Fibroblast of lung (primary cell): ENCODE data around the gene DEPDC5. TPM values are rescaled to one million over a fixed set of nuclear protein-coding genes. Genes with fewer than 3 reads are reported as not detected.

ENCODE experiments used
- DNase-seq, 2 donors: peaks; one replicate each; pipeline versions ENCODE4 v3.0.0 to v3.0.0-alpha.2; 2010; ENCODE audit warnings: low read depth in 2 of 2
- H2AFZ ChIP-seq: 2 replicates; pipeline ENCODE4 v1.5.1; 2012; ENCODE audit warnings: low read length, control low read depth, inconsistent platforms
- H3K27ac ChIP-seq: 2 replicates; pipeline ENCODE4 v1.5.1; 2011; ENCODE audit warnings: low read length, control low read depth; ENCODE audit not compliant: insufficient read depth
- H3K27me3 ChIP-seq: 2 replicates; pipeline ENCODE4 v1.5.1; 2011; ENCODE audit warnings: mild to moderate bottlenecking, low read length; ENCODE audit not compliant: control insufficient read depth, insufficient read depth
- H3K36me3 ChIP-seq: 2 replicates; pipeline ENCODE4 v1.5.1; 2011; ENCODE audit warnings: low read length; ENCODE audit not compliant: control insufficient read depth, insufficient read depth
- H3K4me1 ChIP-seq: 2 replicates; pipeline ENCODE4 v1.5.1; 2011; ENCODE audit warnings: low read length; ENCODE audit not compliant: control insufficient read depth, insufficient read depth; ENCODE audit errors: extremely low read depth
- H3K4me2 ChIP-seq: 2 replicates; pipeline ENCODE4 v1.5.1; 2011; ENCODE audit warnings: low read length, control low read depth; ENCODE audit not compliant: insufficient read depth; ENCODE audit errors: extremely low read depth
- H3K4me3 ChIP-seq, 4 experiments: fragments of 200-600 bp in 1 of 4; sonication (generic) in 1 of 4; replicated peaks in 1 of 4; 2 replicates each; pipeline ENCODE4 v1.5.1; 2011 to 2016; ENCODE audit warnings: low read length in 4 of 4, low read depth in 3 of 4, mild to moderate bottlenecking in 3 of 4, control low read depth in 2 of 4, inconsistent platforms in 1 of 4, mixed read lengths in 1 of 4; ENCODE audit not compliant: insufficient read depth in 1 of 4; ENCODE audit errors: control extremely low read depth in 1 of 4
- H3K79me2 ChIP-seq: 2 replicates; pipeline ENCODE4 v1.5.1; 2012; ENCODE audit warnings: mild to moderate bottlenecking, low read length, inconsistent platforms; ENCODE audit not compliant: control insufficient read depth, insufficient read depth
- H3K9ac ChIP-seq: 2 replicates; pipeline ENCODE4 v1.5.1; 2011; ENCODE audit warnings: mild to moderate bottlenecking, low read length, control low read depth; ENCODE audit not compliant: insufficient read depth
- H3K9me3 ChIP-seq: 2 replicates; pipeline ENCODE4 v1.5.1; 2012; ENCODE audit warnings: low read depth, low read length; ENCODE audit not compliant: control insufficient read depth, insufficient read depth
- H4K20me1 ChIP-seq: 2 replicates; pipeline ENCODE4 v1.5.1; 2011; ENCODE audit warnings: low read length; ENCODE audit not compliant: control insufficient read depth, insufficient read depth; ENCODE audit errors: extremely low read depth
- CTCF ChIP-seq, 2 donors: IDR thresholded peaks in 1 of 2; conservative IDR thresholded peaks in 1 of 2; 1 replicate in 1 of 2; 2 replicates in 1 of 2; pipeline ENCODE4 v1.5.1; 2011 to 2012; ENCODE audit warnings: low read length in 2 of 2, control low read depth in 1 of 2, inconsistent platforms in 1 of 2, low read depth in 1 of 2, mild to moderate bottlenecking in 1 of 2
- EZH2 ChIP-seq: IDR thresholded peaks from 2 replicates; pipeline ENCODE4 v1.5.1; 2012; ENCODE audit warnings: low read length, control low read depth, mild to moderate bottlenecking; ENCODE audit errors: missing control alignments
- polyA plus RNA-seq, 2 donors: library from polyadenylated mRNA; depleted of rRNA in 1 of 2; stranded (reverse) in 1 of 2; unstranded in 1 of 2; fragments of >200 nt; gene quantifications; 2 replicates each; pipeline ENCODE4 v1.2.1, GENCODE V29; 2011 to 2012; ENCODE audit warnings: missing spikeins in 1 of 2
- total RNA-seq: library from RNA; depleted of rRNA; stranded (reverse); fragments of >200 nt; gene quantifications from 2 replicates; pipeline ENCODE4 v1.2.1, GENCODE V29; 2014

DEPDC5 gene
- total and polyA plus RNA-seq, 2 donors (not counting 1 experiment from before 2014, with no cell fraction given): 10.4 to 10.7 TPM

GRCh38 chr22:31752096-31752847 is 1.5 kb upstream of the DEPDC5 start:
- no peaks in the 10 kb centered on the region for H4K20me1 ChIP-seq
- no peak for DNase-seq
- H3K27me3 ChIP-seq: no peaks in the 10 kb centered on the region
- H3K4me2 ChIP-seq: no peak overlapping the region
- H3K36me3 ChIP-seq: no peaks in the 10 kb centered on the region
- H3K9ac ChIP-seq: no peak overlapping the region
- peak overlapping the region; percentile 63 for H2AFZ ChIP-seq
- TF ChIP-seq EZH2 (no peak), CTCF (conservative IDR thresholded peaks at IDR 0.05 in 1 of 2, IDR thresholded peaks at IDR 0.05 in 1 of 2; ENCODE audit: low read depth in 1 of 2, low read length in 2 of 2) (no peak)
- no peaks in the 10 kb centered on the region for H3K9me3 ChIP-seq
- H3K4me3 ChIP-seq: no peak overlapping the region
- peaks cover 17% of the 10 kb centered on the region for H3K4me1 ChIP-seq
- peaks cover 27% of the 10 kb centered on the region for H3K79me2 ChIP-seq
- no peak overlapping the region for H3K27ac ChIP-seq

- H3K4me1 ChIP-seq: peaks cover 17% of the 10 kb centered on the region
- DNase-seq: no peak
- H3K9ac ChIP-seq: peak overlapping the region; percentile 75
- no peaks in the 10 kb centered on the region for H3K36me3 ChIP-seq
- peak overlapping the region; percentile 99 for H3K4me2 ChIP-seq
- peak overlapping the region; percentile 27 to 93 (median 68) for H3K4me3 ChIP-seq
- no peaks in the 10 kb centered on the region for H3K9me3 ChIP-seq
- no peaks in the 10 kb centered on the region for H3K27me3 ChIP-seq
- H4K20me1 ChIP-seq: no peaks in the 10 kb centered on the region
- H2AFZ ChIP-seq: peak overlapping the region; percentile 63
- no peak for TF ChIP-seq CTCF (conservative IDR thresholded peaks at IDR 0.05 in 1 of 2, IDR thresholded peaks at IDR 0.05 in 1 of 2; ENCODE audit: low read depth in 1 of 2, low read length in 2 of 2)
- no peak for TF ChIP-seq EZH2
- H3K27ac ChIP-seq: peak overlapping the region; percentile 88
- H3K79me2 ChIP-seq: peaks cover 18% of the 10 kb centered on the region
These were observed 700 bp upstream of the DEPDC5 start for GRCh38 chr22:31753005-31753633.

- H3K27me3 ChIP-seq: no peaks in the 10 kb centered on the region
- H3K4me3 ChIP-seq: peak overlapping the region; percentile 81 to 95 (median 92)
- H3K9me3 ChIP-seq: no peaks in the 10 kb centered on the region
- H3K9ac ChIP-seq: no peak overlapping the region
- H3K4me2 ChIP-seq: peak overlapping the region; percentile 99
- peak overlapping the region; percentile 97 for H2AFZ ChIP-seq
- TF ChIP-seq CTCF (conservative IDR thresholded peaks at IDR 0.05 in 1 of 2, IDR thresholded peaks at IDR 0.05 in 1 of 2; ENCODE audit: low read depth in 1 of 2, low read length in 2 of 2) (no peak), EZH2 (no peak)
- H3K36me3 ChIP-seq: no peaks in the 10 kb centered on the region
- no peak overlapping the region for H3K27ac ChIP-seq
- H3K79me2 ChIP-seq: peaks cover 3% of the 10 kb centered on the region
- peaks cover 17% of the 10 kb centered on the region for H3K4me1 ChIP-seq
- H4K20me1 ChIP-seq: no peaks in the 10 kb centered on the region
- no peak for DNase-seq
These were observed 994 bp downstream of the DEPDC5 start for GRCh38 chr22:31754813-31755212.
